GM12875 (cell line): ENCODE results near the gene CEP104.

Experiments
- H3K4me3 ChIP-seq: one replicate; pipeline ENCODE4 v1.5.1; 2011; ENCODE audit warnings: low read depth, low read length, control low read depth
- CTCF ChIP-seq: IDR thresholded peaks from 2 replicates; pipeline ENCODE4 v1.5.1; 2011; ENCODE audit warnings: low read depth, mild to moderate bottlenecking, control low read depth, inconsistent platforms, low read length, moderate library complexity, borderline replicate concordance; ENCODE audit not compliant: insufficient read depth

CEP104 gene

GRCh38 chr1:3828391-3828790 is 28.6 kb downstream of the CEP104 start:
- no peak overlapping the region for H3K4me3 ChIP-seq
- no peak for TF ChIP-seq CTCF

- no peak for TF ChIP-seq CTCF
- no peak overlapping the region for H3K4me3 ChIP-seq
Measured at GRCh38 chr1:3827813-3828307, 29.2 kb downstream of the CEP104 start.

DNA sequence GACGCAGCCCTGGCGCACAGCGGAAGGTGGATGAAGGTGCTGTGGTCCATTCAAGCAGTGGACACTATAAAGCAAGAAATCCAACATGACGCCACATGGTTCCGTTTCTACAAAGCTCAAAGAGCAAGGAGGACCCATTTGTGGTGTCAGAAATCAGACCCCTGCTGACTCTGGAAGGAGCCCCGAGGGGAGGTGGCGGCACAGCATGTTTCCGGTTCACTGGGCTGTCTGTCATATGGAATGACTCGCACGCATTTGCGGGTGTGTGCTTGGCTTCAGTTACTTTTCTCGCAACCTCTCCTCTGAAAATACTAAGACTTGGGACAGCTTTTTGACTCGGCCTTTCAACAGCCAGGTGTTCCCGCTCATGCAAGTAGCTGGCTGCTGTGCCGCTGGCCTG is 31.7 kb downstream of the CEP104 start:
- no peak for TF ChIP-seq CTCF
- H3K4me3 ChIP-seq = no peak overlapping the region

GRCh38 chr1:3824650-3825049 is 32.4 kb downstream of the CEP104 start:
- H3K4me3 ChIP-seq = no peak overlapping the region
- TF ChIP-seq CTCF = no peak

DNA sequence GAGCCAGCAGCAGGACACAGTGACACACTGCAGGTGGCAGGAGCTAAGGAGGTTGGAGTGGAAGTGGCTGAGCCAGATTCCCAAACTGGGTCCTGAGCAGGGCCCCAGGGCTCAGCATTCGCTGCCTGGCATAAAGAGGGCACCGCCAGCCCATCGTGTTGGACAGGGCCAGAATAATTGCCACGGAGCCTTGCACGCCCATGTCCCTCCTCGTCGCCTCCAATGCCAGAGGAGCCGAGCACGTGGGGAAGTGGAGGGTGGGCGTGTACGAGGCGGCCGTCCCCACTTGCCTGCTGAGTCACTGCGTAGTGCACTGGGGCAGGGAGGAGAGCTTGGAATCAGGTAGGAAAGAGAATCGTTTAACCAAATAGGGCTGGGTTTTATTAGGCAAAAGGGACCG is 34.6 kb downstream of the CEP104 start:
- no peak for TF ChIP-seq CTCF
- H3K4me3 ChIP-seq = no peak overlapping the region

DNA sequence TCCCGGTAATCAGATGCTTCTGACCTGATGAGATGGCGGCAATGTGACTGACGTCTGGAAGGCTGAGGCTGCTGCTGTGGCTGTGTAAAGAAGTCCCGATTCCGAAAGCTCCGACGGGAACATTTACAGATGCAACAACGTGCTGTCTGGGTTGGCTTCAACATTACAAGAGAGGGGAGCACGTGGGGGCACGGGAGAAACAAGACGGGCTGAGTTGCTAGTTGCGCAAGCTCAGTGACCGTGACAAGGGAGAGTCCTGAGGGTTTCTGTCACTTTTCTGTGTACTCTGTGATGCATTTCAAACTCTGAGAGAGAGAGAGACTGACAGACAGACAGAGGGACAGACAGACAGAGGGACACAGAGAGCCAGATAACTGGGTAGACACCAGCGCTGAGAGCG is 35.1 kb downstream of the CEP104 start:
- no peak for TF ChIP-seq CTCF
- no peak overlapping the region for H3K4me3 ChIP-seq

- no peak overlapping the region for H3K4me3 ChIP-seq
- TF ChIP-seq CTCF = no peak
Measured at GRCh38 chr1:3821447-3821846, 35.6 kb downstream of the CEP104 start.
